HEK293T (cell line): ENCODE measurements around the gene BRF1.

ENCODE experiments used
- BHLHE40 ChIP-seq: fragments of 450-650 bp; IDR thresholded peaks from 2 replicates; pipeline ENCODE4 v1.6.1; 2016; ENCODE audit warnings: mild to moderate bottlenecking, moderate library complexity, borderline replicate concordance
- CTBP1 ChIP-seq: fragments of 450-650 bp; IDR thresholded peaks from 2 replicates; pipeline ENCODE4 v1.6.1; 2016; ENCODE audit warnings: borderline replicate concordance
- ELF4 ChIP-seq: fragments of 450-650 bp; IDR thresholded peaks from 2 replicates; pipeline ENCODE4 v1.6.1; 2017; ENCODE audit warnings: antibody characterized with exemption
- FOXA1 ChIP-seq: fragments of 450-650 bp; IDR thresholded peaks from 2 replicates; pipeline ENCODE4 v1.6.1; 2016; ENCODE audit warnings: mild to moderate bottlenecking
- FOXM1 ChIP-seq: fragments of 450-650 bp; IDR thresholded peaks from 2 replicates; pipeline ENCODE4 v1.6.1; 2017; ENCODE audit warnings: mild to moderate bottlenecking, borderline replicate concordance
- HDGF ChIP-seq: fragments of 450-650 bp; IDR thresholded peaks from 2 replicates; pipeline ENCODE4 v1.6.1; 2017; ENCODE audit warnings: antibody characterized with exemption, borderline replicate concordance
- SP1 ChIP-seq: fragments of 450-650 bp; IDR thresholded peaks from 2 replicates; pipeline ENCODE4 v1.6.1; 2017
- SUZ12 ChIP-seq: fragments of 450-650 bp; IDR thresholded peaks from 2 replicates; pipeline ENCODE4 v1.6.1; 2016; ENCODE audit warnings: mild to moderate bottlenecking
- TARDBP ChIP-seq: fragments of 450-650 bp; IDR thresholded peaks from 2 replicates; pipeline ENCODE4 v1.6.1; 2016

GRCh38 chr14:105281371-105282097 is 19.3 kb downstream of the BRF1 start:
- no peak for TF ChIP-seq FOXM1
- no peak for TF ChIP-seq FOXA1
- no peak for TF ChIP-seq TARDBP
- no peak for TF ChIP-seq CTBP1
- no peak for TF ChIP-seq SUZ12
- no peak for TF ChIP-seq ELF4
- no peak for TF ChIP-seq SP1
- no peak for TF ChIP-seq BHLHE40
- TF ChIP-seq HDGF = no peak
